GM10248 (cell line): ENCODE measurements around the gene KCNJ5.

Source experiments
- CTCF ChIA-PET: fragments of 300-600 bp; sonication (Branson Sonifier 250); formaldehyde crosslinking; extraction: SDS; loops from one replicate; lab custom pipeline; 2021; ENCODE audit warnings: antibody characterized with exemption; lab: Yijun Ruan, JAX
- POLR2A ChIA-PET: fragments of 350-650 bp; sonication (Branson Sonifier 250); formaldehyde crosslinking; extraction: SDS; loops from one replicate; lab custom pipeline; 2020; ENCODE audit warnings: antibody characterized with exemption; lab: Yijun Ruan, JAX
- DNase-seq: peaks from one replicate; pipeline ENCODE4 v3.0.0; 2012; ENCODE audit errors: extremely low spot score
- TF ChIP-seq, protein P1 (sequence below): IDR thresholded peaks from 2 replicates; pipeline ENCODE4 v1.5.1; 2012; ENCODE audit warnings: mild to moderate bottlenecking, low read depth; ENCODE audit errors: extremely low read depth, missing control alignments, control extremely low read depth

KCNJ5 gene

DNA sequence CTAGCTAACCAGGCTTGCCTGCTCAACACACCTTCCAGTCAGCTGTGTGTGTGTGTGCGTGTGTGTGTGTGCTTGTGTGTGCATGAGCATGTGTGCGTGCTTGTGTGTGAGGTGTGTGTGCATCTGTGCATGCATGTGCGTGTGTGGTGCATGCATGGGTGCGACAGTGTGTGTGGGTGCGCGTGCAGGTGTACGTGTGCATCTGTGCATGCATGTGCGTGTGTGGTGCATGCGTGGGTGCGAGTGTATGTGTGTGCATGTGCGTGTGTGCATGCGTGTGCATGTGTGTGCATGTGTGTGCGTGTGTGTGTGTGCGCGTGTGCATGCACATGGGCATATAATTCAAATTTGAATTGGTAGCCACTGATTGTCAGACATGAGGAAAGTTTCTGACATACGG lies 62.0 kb downstream of the KCNJ5 start:
- CTCF ChIA-PET: interaction anchor here (1.0 to 8.5 kb wide), 2 partner anchors 66 to 92 kb away, joined by 3 to 89 read pairs; no protein-coding TSS in a partner anchor
- POLR2A ChIA-PET: no interaction called here

DNA sequence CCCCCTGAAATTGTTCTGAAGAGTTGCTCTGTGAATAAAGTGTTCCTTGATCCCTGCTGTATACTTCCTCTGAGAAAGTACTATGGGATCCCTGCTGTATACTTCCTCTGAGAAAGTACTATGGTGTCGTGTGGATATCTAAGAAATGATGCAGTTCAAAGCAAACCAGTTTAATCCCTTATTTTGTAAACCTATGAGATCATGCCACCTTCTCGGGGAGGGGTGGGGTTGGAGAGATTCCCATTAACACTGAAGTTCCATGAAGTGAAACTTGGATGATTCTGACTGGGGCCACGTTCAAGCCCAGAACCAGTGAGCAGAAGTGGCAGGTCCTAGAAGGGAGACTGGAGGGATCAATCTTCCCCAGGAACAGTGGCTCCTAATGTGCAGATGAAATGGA lies 64.5 kb downstream of the KCNJ5 start:
- TF ChIP-seq, protein P1, sequence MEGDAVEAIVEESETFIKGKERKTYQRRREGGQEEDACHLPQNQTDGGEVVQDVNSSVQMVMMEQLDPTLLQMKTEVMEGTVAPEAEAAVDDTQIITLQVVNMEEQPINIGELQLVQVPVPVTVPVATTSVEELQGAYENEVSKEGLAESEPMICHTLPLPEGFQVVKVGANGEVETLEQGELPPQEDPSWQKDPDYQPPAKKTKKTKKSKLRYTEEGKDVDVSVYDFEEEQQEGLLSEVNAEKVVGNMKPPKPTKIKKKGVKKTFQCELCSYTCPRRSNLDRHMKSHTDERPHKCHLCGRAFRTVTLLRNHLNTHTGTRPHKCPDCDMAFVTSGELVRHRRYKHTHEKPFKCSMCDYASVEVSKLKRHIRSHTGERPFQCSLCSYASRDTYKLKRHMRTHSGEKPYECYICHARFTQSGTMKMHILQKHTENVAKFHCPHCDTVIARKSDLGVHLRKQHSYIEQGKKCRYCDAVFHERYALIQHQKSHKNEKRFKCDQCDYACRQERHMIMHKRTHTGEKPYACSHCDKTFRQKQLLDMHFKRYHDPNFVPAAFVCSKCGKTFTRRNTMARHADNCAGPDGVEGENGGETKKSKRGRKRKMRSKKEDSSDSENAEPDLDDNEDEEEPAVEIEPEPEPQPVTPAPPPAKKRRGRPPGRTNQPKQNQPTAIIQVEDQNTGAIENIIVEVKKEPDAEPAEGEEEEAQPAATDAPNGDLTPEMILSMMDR: no peak
- CTCF ChIA-PET: interaction anchor here (1.1 to 8.0 kb wide), 18 partner anchors 8 to 926 kb away, joined by 3 to 198 read pairs (median 8); partner anchors contain the start of gene KCNJ5

More for the DNA sequence above, 62.0 kb downstream of the KCNJ5 start:
- no peak for DNase-seq
- TF ChIP-seq, protein P1: no peak

DNA sequence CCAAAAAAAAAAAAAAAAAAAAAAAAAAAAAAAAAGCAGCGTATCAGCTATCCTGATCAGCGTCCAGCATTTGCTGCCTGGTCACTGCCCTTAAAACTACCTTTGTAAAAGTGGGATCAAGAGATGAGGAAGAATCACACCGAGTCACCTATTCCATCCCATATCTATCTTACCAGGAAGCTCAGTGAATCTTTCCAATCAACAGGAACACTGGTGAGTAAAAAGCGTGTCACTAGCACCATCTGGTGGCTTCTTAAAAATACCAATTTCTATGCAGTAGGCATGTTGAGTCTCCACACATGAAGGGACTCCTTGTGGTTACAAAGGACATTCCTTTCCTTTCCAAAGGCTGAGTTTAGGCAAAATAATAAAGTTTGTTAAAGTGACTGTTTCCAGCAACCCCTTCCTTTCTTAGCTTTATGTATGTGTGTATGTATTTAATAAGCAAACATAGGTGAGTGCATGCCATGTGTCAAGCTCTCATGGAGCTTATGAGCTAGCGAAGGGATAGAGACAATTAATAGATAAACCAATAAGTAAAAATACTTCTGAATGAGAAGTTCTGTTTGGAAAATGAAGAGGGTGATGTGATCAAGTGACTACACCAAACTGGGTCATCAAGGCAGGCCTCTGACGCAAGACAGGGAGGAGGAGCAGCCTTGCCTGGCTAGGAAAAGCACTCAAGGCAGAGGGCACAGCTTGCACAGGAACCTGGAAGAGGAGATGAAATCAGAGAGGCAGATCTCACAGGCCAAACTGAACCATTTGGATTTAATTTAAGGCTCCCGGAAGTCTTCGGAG lies 65.4 kb downstream of the KCNJ5 start:
- DNase-seq: peak; percentile 59
- TF ChIP-seq, protein P1: peak; percentile 39
- CTCF ChIA-PET: interaction anchor here (0.5 to 8.0 kb wide), 36 partner anchors 9 to 938 kb away, joined by 3 to 198 read pairs (median 4); partner anchors contain the start of gene KCNJ5
- POLR2A ChIA-PET: no interaction called here

More for the DNA sequence above, 64.5 kb downstream of the KCNJ5 start:
- no peak for DNase-seq
- POLR2A ChIA-PET: no interaction called here

DNA sequence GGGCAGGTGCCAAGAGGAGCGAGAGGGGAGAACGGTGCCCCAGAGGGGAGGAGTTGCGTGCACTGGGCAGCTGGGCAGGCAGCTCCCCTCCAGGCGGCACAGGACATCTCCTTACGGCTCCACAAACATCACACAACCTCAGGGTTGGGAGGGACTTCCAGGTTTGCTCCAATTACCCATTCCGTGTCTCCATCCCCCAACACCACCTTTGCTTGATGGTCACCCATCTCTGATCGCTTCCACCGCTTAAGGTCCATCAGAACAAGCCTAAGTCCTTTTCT lies 66.0 kb downstream of the KCNJ5 start:
- TF ChIP-seq, protein P1: no peak
- ChIA-PET CTCF (interaction anchor here (0.7 to 8.0 kb wide), 24 partner anchors 9 to 927 kb away, joined by 3 to 198 read pairs (median 6); partner anchors contain the start of gene KCNJ5), POLR2A (no interaction called here)
- DNase-seq: no peak

DNA sequence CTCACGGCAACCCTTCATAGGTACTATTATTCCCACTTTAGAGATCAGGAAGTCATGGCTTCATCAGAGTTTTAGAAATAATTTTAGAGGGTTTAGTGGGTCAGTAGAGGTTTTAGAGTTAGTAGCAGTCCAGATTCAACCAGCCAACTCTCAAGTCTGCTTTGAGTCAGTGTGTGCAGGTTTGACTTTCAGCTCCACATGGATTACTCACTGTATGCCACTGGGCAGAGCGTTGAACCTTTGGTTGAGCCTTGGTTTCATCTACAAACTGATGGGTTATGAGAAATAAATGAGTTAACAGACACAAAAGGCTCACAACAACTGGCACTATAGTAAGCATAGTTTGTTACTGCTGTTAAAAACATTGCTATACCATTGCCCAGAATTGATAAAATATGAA lies 70.5 kb downstream of the KCNJ5 start:
- TF ChIP-seq, protein P1: no peak
- no peak for DNase-seq
- POLR2A ChIA-PET: no interaction called here
- CTCF ChIA-PET: interaction anchor here (1.0 to 3.8 kb wide), 2 partner anchors 12 to 77 kb away, joined by 4 to 21 read pairs; no protein-coding TSS in a partner anchor

DNA sequence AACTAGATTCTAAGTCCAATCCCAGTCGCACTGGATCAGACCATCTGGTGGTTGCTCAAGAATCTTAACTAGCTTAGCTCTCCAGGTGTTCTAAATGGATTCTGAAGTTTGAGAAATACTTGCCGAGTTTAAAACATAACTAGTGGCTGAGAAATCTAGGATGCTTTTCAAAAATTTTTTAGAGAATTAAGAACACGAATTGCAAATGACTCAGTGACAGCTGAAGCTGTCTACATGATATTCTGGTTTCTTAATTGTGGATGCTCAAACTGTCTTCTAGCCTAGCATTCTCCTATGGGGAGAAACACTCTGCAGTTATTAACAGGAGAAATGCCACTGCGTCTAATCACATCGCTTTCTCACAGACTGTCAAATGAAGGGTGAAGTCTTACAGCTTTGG lies 71.7 kb downstream of the KCNJ5 start:
- POLR2A ChIA-PET: no interaction called here
- DNase-seq: no peak
- CTCF ChIA-PET: interaction anchor here (1.2 to 3.8 kb wide), 2 partner anchors 9 to 78 kb away, joined by 3 to 21 read pairs; no protein-coding TSS in a partner anchor

More for the DNA sequence above, 71.7 kb downstream of the KCNJ5 start:
- TF ChIP-seq, protein P1: no peak
